Stimulated activated CD4-positive, alpha-beta T cell treated with anti-CD3 and anti-CD28 coated beads, Interleukin-2, amount 100 ng/mL, for 24 hours (primary cell): ENCODE measurements around the gene STK10.

ENCODE experiments used
- DNase-seq, 2 donors: peaks; one replicate each; pipeline ENCODE4 v3.0.0-alpha.2; 2020

STK10 gene

GRCh38 chr5:172141949-172142319 lies 46.1 kb downstream of the STK10 start:
- no peak for DNase-seq

- no peak for DNase-seq
These were observed 47.2 kb downstream of the STK10 start for GRCh38 chr5:172140866-172141265.

- DNase-seq = no peak
These were observed 47.9 kb downstream of the STK10 start for GRCh38 chr5:172140120-172140519.

GRCh38 chr5:172137046-172137445 lies 51.0 kb downstream of the STK10 start:
- no peak for DNase-seq

GRCh38 chr5:172133359-172134029 lies 54.5 kb downstream of the STK10 start:
- peak; percentile 59 to 70 for DNase-seq

- DNase-seq = no peak
These were observed 56.3 kb downstream of the STK10 start for GRCh38 chr5:172131690-172132089.

GRCh38 chr5:172129256-172129910 lies 58.6 kb downstream of the STK10 start:
- DNase-seq = no peak

GRCh38 chr5:172127581-172127980 lies 60.4 kb downstream of the STK10 start:
- no peak for DNase-seq

GRCh38 chr5:172123269-172123692 lies 64.7 kb downstream of the STK10 start:
- DNase-seq = no peak

GRCh38 chr5:172119921-172120688 lies 67.9 kb downstream of the STK10 start:
- no peak for DNase-seq

GRCh38 chr5:172118891-172119290 lies 69.1 kb downstream of the STK10 start:
- no peak for DNase-seq

- no peak for DNase-seq
These were observed 69.9 kb downstream of the STK10 start for GRCh38 chr5:172117977-172118701.

GRCh38 chr5:172115541-172115982 lies 72.5 kb downstream of the STK10 start:
- DNase-seq = no peak

GRCh38 chr5:172114875-172115422 lies 73.1 kb downstream of the STK10 start:
- DNase-seq = peak; percentile 80 to 84

GRCh38 chr5:172113036-172113435 lies 75.0 kb downstream of the STK10 start:
- peak; percentile 67 to 70 for DNase-seq

- DNase-seq = no peak
These were observed 76.2 kb downstream of the STK10 start for GRCh38 chr5:172111852-172112225.

GRCh38 chr5:172110921-172111851 lies 76.8 kb downstream of the STK10 start:
- DNase-seq = peak; percentile 86

GRCh38 chr5:172110260-172110815 lies 77.7 kb downstream of the STK10 start:
- no peak for DNase-seq

GRCh38 chr5:172109749-172110148 lies 78.3 kb downstream of the STK10 start:
- DNase-seq = peak in 1 of 2 donors; percentile 14

GRCh38 chr5:172107571-172107970 lies 80.5 kb downstream of the STK10 start:
- no peak for DNase-seq
